KMS-11 (cell line): ENCODE data around the gene RAD18.

Experiments
- H2AFZ ChIP-seq: fragments of 200-600 bp; sonication (generic); 2 replicates; pipeline ENCODE4 v1.6.1; 2016; ENCODE audit warnings: antibody characterized with exemption, mixed run types, low read depth
- H3K27ac ChIP-seq: fragments of 200-600 bp; sonication (generic); 2 replicates; pipeline ENCODE4 v1.6.1; 2016; ENCODE audit warnings: mild to moderate bottlenecking, mixed run types
- H3K27me3 ChIP-seq: fragments of 200-600 bp; sonication (generic); 2 replicates; pipeline ENCODE4 v1.6.1; 2017; ENCODE audit warnings: mild to moderate bottlenecking, low read depth, mixed run types, moderate library complexity; ENCODE audit not compliant: insufficient read depth
- H3K36me3 ChIP-seq: fragments of 200-600 bp; sonication (generic); 2 replicates; pipeline ENCODE4 v1.6.1; 2017; ENCODE audit warnings: mild to moderate bottlenecking, mixed run types; ENCODE audit not compliant: insufficient read depth
- H3K4me1 ChIP-seq: fragments of 200-600 bp; sonication (generic); 2 replicates; pipeline ENCODE4 v1.6.1; 2016; ENCODE audit warnings: mild to moderate bottlenecking, low read depth, mixed run types; ENCODE audit not compliant: poor library complexity, severe bottlenecking
- H3K4me2 ChIP-seq: fragments of 200-600 bp; sonication (generic); 2 replicates; pipeline ENCODE4 v1.7.0; 2016; ENCODE audit warnings: mild to moderate bottlenecking, mixed run types
- H3K4me3 ChIP-seq: fragments of 200-600 bp; sonication (generic); IDR thresholded peaks from 2 replicates; pipeline ENCODE4 v1.6.1; 2017; ENCODE audit warnings: low read depth, low read length, mixed read lengths; ENCODE audit not compliant: insufficient read depth
- H3K79me2 ChIP-seq: fragments of 200-600 bp; sonication (generic); 2 replicates; pipeline ENCODE4 v1.6.1; 2016; ENCODE audit warnings: low read depth, mixed run types; ENCODE audit not compliant: insufficient read depth
- H3K9ac ChIP-seq: fragments of 200-600 bp; sonication (generic); 2 replicates; pipeline ENCODE4 v1.6.1; 2016; ENCODE audit warnings: mild to moderate bottlenecking, mixed run types
- H4K20me1 ChIP-seq: fragments of 200-600 bp; sonication (generic); 2 replicates; pipeline ENCODE4 v1.6.1; 2016; ENCODE audit warnings: mild to moderate bottlenecking, mixed run types; ENCODE audit not compliant: insufficient read depth
- CTCF ChIP-seq: fragments of 200-600 bp; sonication (generic); conservative IDR thresholded peaks from 2 replicates; pipeline ENCODE4 v1.6.1; 2017; ENCODE audit warnings: low read depth, mild to moderate bottlenecking, antibody characterized with exemption, low read length, moderate library complexity, mixed read lengths

RAD18 gene

GRCh38 chr3:8865697-8866096 is 97.6 kb downstream of the RAD18 start:
- no peak overlapping the region for H3K4me3 ChIP-seq

GRCh38 chr3:8864402-8865350 is 98.6 kb downstream of the RAD18 start:
- Histone ChIP-seq H3K4me1 (no peaks in the 10 kb centered on the region), H2AFZ (no peak overlapping the region), H3K4me3 (no peak overlapping the region), H3K79me2 (no peaks in the 10 kb centered on the region), H3K4me2 (no peak overlapping the region), H3K27me3 (no peaks in the 10 kb centered on the region), H3K27ac (no peak overlapping the region), H3K9ac (no peak overlapping the region), H4K20me1 (no peaks in the 10 kb centered on the region), H3K36me3 (no peaks in the 10 kb centered on the region)
- no peak for TF ChIP-seq CTCF

More at GRCh38 chr3:8865697-8866096, 97.6 kb downstream of the RAD18 start:
- H3K79me2 ChIP-seq, result no peaks in the 10 kb centered on the region
- no peak overlapping the region for H3K27ac ChIP-seq
- H2AFZ ChIP-seq, result no peak overlapping the region
- H3K4me1 ChIP-seq, result no peaks in the 10 kb centered on the region
- no peak overlapping the region for H3K9ac ChIP-seq
- no peak for TF ChIP-seq CTCF
- H3K4me2 ChIP-seq, result no peak overlapping the region
- H4K20me1 ChIP-seq, result no peaks in the 10 kb centered on the region
- H3K36me3 ChIP-seq, result no peaks in the 10 kb centered on the region
- no peaks in the 10 kb centered on the region for H3K27me3 ChIP-seq

GRCh38 chr3:8863891-8864290 is 99.4 kb downstream of the RAD18 start:
- Histone ChIP-seq H3K36me3 (no peaks in the 10 kb centered on the region), H3K27ac (no peak overlapping the region), H3K27me3 (no peaks in the 10 kb centered on the region), H3K9ac (no peak overlapping the region), H3K4me2 (no peak overlapping the region), H2AFZ (no peak overlapping the region), H4K20me1 (no peaks in the 10 kb centered on the region), H3K4me1 (no peaks in the 10 kb centered on the region), H3K79me2 (no peaks in the 10 kb centered on the region), H3K4me3 (no peak overlapping the region)
- TF ChIP-seq CTCF, result no peak

GRCh38 chr3:8857720-8858367 is 105.4 kb downstream of the RAD18 start:
- Histone ChIP-seq H3K4me1 (no peaks in the 10 kb centered on the region), H3K4me2 (no peak overlapping the region), H3K27ac (no peak overlapping the region), H2AFZ (no peak overlapping the region), H3K4me3 (no peak overlapping the region), H3K27me3 (no peaks in the 10 kb centered on the region), H3K79me2 (no peaks in the 10 kb centered on the region), H4K20me1 (no peaks in the 10 kb centered on the region), H3K36me3 (no peaks in the 10 kb centered on the region), H3K9ac (no peak overlapping the region)
- no peak for TF ChIP-seq CTCF
